Thyroid gland (tissue), 4 donors: ENCODE results near the gene CHAC1. TPM values are rescaled to one million over a fixed set of nuclear protein-coding genes. Genes with fewer than 3 reads are reported as not detected.

Experiments used
- DNase-seq, 2 donors: peaks; one replicate each; pipeline ENCODE4 v3.0.0-alpha.2; 2019
- H3K27ac ChIP-seq, 3 donors: fragments of 200-600 bp; sonication (generic); 1 replicate in 2 of 3; 2 replicates in 1 of 3; pipeline ENCODE4 v1.5.1; 2016 to 2019; ENCODE audit warnings: mild to moderate bottlenecking in 1 of 3, moderate library complexity in 1 of 3
- H3K27me3 ChIP-seq: fragments of 200-600 bp; sonication (generic); one replicate; pipeline ENCODE4 v1.5.1; 2019
- H3K36me3 ChIP-seq, 2 donors: fragments of 200-600 bp; sonication (generic); one replicate each; pipeline ENCODE4 v1.5.1; 2016 to 2019
- H3K4me1 ChIP-seq, 2 donors: fragments of 200-600 bp; sonication (generic); one replicate each; pipeline ENCODE4 v1.5.1; 2017 to 2019
- H3K4me3 ChIP-seq, 3 donors: fragments of 200-600 bp; sonication (generic); replicated peaks in 1 of 3; 1 replicate in 2 of 3; 2 replicates in 1 of 3; pipeline ENCODE4 v1.5.1; 2016; ENCODE audit warnings: mild to moderate bottlenecking in 1 of 3
- H3K9me3 ChIP-seq: fragments of 200-600 bp; sonication (generic); one replicate; pipeline ENCODE4 v1.5.1; 2017
- CTCF ChIP-seq, 6 experiments: fragments of 200-600 bp in 3 of 6; fragments of 450-650 bp in 3 of 6; sonication (generic) in 3 of 6; IDR thresholded peaks; one replicate each; pipeline ENCODE4 v1.5.1; 2016 to 2019; ENCODE audit warnings: antibody characterized with exemption in 6 of 6, mild to moderate bottlenecking in 2 of 6, inconsistent platforms in 1 of 6, moderate library complexity in 1 of 6
- POLR2A ChIP-seq, 2 donors: fragments of 450-650 bp; IDR thresholded peaks; one replicate each; pipeline ENCODE4 v1.6.1; 2017; ENCODE audit warnings: antibody characterized with exemption in 2 of 2, mild to moderate bottlenecking in 2 of 2, moderate library complexity in 1 of 2
- whole genome bisulfite sequencing, 2 donors: methylation state at CpG; one replicate each; pipeline ENCODE4 v1.1.5; 2017; 5-methylcytosine and 5-hydroxymethylcytosine counted together
- intact Hi-C: fragments of 100-400 bp; cut with DNase I; formaldehyde crosslinking; loops from one replicate; pipeline ENCODE4 v1.15.1; 2023
- total RNA-seq, 4 donors: library from RNA; depleted of rRNA; stranded (reverse); fragments of >200 nt; gene quantifications; one replicate each; pipeline ENCODE4 v1.2.3, GENCODE V29; 2016

Gene CHAC1
- total RNA-seq, 4 donors from 2014 or later = 1.1 to 3.1 (median 1.8) TPM

GRCh38 chr15:40914013-40914412 lies 39.3 kb upstream of the CHAC1 start:
- Histone ChIP-seq H3K4me3 (no peak overlapping the region), H3K27ac (no peak overlapping the region), H3K9me3 (no peaks in the 10 kb centered on the region), H3K36me3 (no peaks in the 10 kb centered on the region), H3K27me3 (no peaks in the 10 kb centered on the region), H3K4me1 (peaks cover 0 to 11% of the 10 kb centered on the region in 2 donors)
- intact Hi-C loops = no loop called here
- WGBS, 2 donors = 92 to 96% methylated on average over 12 of the region's 12 CpGs
- DNase-seq = no peak
- TF ChIP-seq POLR2A (IDR thresholded peaks at IDR 0.05) (no peak), CTCF (IDR thresholded peaks at IDR 0.05) (no peak)

- H3K36me3 ChIP-seq = no peaks in the 10 kb centered on the region
- intact Hi-C loops = no loop called here
- no peak for DNase-seq
- 62 to 91% methylated on average over 8 of the region's 8 CpGs for WGBS, 2 donors
- H3K4me3 ChIP-seq = no peak overlapping the region
- H3K9me3 ChIP-seq = no peaks in the 10 kb centered on the region
- TF ChIP-seq CTCF (IDR thresholded peaks at IDR 0.05) = no peak
- TF ChIP-seq POLR2A (IDR thresholded peaks at IDR 0.05) = no peak
- H3K4me1 ChIP-seq = peaks cover 0 to 10% of the 10 kb centered on the region in 2 donors
- peak overlapping the region in 1 of 3 donors; percentile 1 for H3K27ac ChIP-seq
- H3K27me3 ChIP-seq = no peaks in the 10 kb centered on the region
Measured at GRCh38 chr15:40914486-40914885, 38.8 kb upstream of the CHAC1 start.

GRCh38 chr15:40915116-40915661 lies 38.1 kb upstream of the CHAC1 start:
- H3K36me3 ChIP-seq = no peaks in the 10 kb centered on the region
- TF ChIP-seq CTCF (IDR thresholded peaks at IDR 0.05) (no peak), POLR2A (IDR thresholded peaks at IDR 0.05) (no peak)
- intact Hi-C loops = no loop called here
- no peak overlapping the region for H3K4me3 ChIP-seq
- no peak for DNase-seq
- H3K4me1 ChIP-seq = peaks cover 0 to 4% of the 10 kb centered on the region in 2 donors
- no peaks in the 10 kb centered on the region for H3K9me3 ChIP-seq
- 78 to 89% methylated on average over 10 to 12 of the region's 12 CpGs for WGBS, 2 donors
- H3K27me3 ChIP-seq = no peaks in the 10 kb centered on the region
- peak overlapping the region in 1 of 3 donors; percentile 1 for H3K27ac ChIP-seq

GRCh38 chr15:40915679-40916078 lies 37.6 kb upstream of the CHAC1 start:
- no peak overlapping the region for H3K27ac ChIP-seq
- H3K4me3 ChIP-seq = no peak overlapping the region
- TF ChIP-seq CTCF (IDR thresholded peaks at IDR 0.05) (no peak), POLR2A (IDR thresholded peaks at IDR 0.05) (no peak)
- H3K4me1 ChIP-seq = peaks cover 0 to 4% of the 10 kb centered on the region in 2 donors
- H3K36me3 ChIP-seq = no peaks in the 10 kb centered on the region
- intact Hi-C loops = no loop called here
- WGBS, 2 donors = 57 to 92% methylated on average over 4 to 5 of the region's 6 CpGs
- no peaks in the 10 kb centered on the region for H3K27me3 ChIP-seq
- DNase-seq = no peak
- no peaks in the 10 kb centered on the region for H3K9me3 ChIP-seq

GRCh38 chr15:40917585-40917984 lies 35.7 kb upstream of the CHAC1 start:
- TF ChIP-seq POLR2A (IDR thresholded peaks at IDR 0.05) (no peak), CTCF (IDR thresholded peaks at IDR 0.05) (no peak)
- no peak for DNase-seq
- Histone ChIP-seq H3K4me1 (peaks cover 0 to 4% of the 10 kb centered on the region in 2 donors), H3K36me3 (no peaks in the 10 kb centered on the region), H3K4me3 (no peak overlapping the region), H3K9me3 (no peaks in the 10 kb centered on the region), H3K27me3 (no peaks in the 10 kb centered on the region), H3K27ac (peak overlapping the region in 1 of 3 donors; percentile 10)
- WGBS, 2 donors = 69 to 85% methylated on average over 4 to 11 of the region's 11 CpGs
- intact Hi-C loops = no loop called here
